ENCODE measurements around the gene WDR62.
"Not testable (repeated sequence)": the region's sequence is repeated elsewhere in the genome, so short reads cannot be mapped to it uniquely, and the experiment has no call there.

The WDR62 gene

DNA sequence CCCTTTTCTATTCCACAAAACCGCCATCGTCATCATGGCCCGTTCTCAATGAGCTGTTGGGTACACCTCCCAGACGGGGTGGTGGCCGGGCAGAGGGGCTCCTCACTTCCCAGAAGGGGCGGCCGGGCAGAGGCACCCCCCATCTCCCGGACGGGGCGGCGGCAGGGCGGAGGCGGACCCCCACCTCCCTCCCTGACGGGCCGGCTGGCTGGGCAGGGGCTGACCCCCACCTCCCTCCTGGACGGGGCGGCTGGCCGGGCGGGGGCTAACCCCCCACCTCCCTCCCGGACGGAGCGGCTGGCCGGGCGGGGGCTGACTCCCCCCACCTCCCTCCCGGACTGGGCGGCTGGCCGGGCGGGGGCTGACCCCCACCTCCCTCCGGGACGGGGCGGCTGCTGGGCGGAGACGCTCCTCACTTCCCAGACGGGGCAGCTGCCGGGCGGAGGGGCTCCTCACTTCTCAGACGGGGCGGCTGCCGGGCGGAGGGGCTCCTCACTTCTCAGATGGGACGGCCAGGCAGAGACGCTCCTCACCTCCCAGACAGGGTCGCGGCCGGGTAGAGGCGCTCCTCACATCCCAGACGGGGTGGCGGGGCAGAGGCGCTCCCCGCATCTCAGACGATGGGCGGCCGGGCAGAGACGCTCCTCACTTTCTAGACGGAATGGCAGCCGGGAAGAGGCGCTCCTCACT is 14.3 kb downstream of the WDR62 start:
- DNase-seq (ENCODE audit: low read depth, low spot score); H3K4me3 ChIP-seq (ENCODE audit: low read length): not testable (repeated sequence)

GRCh38 chr19:36072081-36072480 is 17.4 kb downstream of the WDR62 start:
- DNase-seq (ENCODE audit: low read depth, low spot score): no peak
- no peak overlapping the region for H3K4me3 ChIP-seq (ENCODE audit: low read length)

DNA sequence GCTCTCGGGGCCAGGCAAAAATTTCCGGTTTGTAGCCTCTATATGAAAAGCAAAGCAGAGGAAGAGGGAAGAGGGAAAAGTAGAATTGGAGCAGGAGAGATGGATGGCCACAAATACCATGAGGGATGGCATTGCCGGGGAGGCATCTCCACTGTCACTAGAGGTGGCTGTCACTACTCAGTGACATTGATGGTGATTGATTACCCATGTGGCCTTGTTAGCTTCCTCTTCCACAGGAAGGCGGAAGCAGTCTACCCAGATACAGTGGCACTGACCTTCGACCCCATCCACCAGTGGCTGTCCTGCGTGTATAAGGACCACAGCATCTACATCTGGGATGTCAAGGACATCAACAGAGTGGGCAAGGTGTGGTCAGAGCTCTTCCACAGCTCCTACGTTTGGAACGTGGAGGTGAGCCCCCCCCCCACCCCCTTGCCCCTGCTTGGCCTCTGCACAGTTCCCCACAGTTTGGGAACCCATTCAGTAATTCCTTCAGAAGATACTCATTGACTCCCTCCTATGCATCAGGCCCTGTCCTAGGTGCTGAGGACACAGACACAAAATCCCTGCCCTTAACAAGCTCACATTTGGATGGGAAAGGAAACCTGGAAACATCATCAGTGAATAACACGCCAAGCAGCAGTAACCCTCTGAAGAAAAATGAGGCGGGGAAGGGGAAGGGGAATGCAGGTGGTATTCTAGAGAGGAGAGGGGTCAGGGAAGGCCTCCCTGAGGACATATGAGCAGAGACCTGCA is 18.6 kb downstream of the WDR62 start:
- no peak for DNase-seq (ENCODE audit: low read depth, low spot score)
- no peak overlapping the region for H3K4me3 ChIP-seq (ENCODE audit: low read length)

DNA sequence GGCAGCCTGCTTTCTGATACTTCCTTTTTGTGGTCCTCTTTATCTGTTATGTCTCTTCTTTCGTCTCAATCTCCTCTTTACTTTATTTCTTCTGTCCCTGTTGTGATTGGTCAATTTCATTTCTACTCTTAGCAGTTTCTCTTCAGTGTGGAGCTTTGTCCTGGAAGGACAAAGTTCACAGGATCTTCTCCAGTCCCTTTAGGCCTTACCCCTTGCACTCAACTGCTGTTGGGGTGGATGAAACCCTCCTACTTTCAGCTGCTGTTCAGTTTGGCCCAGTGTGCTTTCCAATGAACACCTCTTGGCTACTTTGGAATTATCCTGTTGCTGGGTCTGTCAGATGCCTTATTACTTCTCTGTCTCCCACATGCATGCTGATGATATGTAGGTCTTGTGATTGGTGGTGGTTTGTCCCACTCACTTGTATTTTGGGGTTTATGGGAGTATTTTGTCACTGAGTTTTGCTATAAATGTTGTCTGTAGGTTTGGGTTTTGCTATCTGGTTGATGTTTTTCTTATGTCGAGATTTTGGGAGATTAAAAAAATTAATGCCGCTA is 24.8 kb downstream of the WDR62 start:
- DNase-seq (ENCODE audit: low read depth, low spot score): no peak
- no peak overlapping the region for H3K4me3 ChIP-seq (ENCODE audit: low read length)

GRCh38 chr19:36081385-36081784 is 26.7 kb downstream of the WDR62 start:
- no peak overlapping the region for H3K4me3 ChIP-seq (ENCODE audit: low read length)
- DNase-seq (ENCODE audit: low read depth, low spot score): no peak

DNA sequence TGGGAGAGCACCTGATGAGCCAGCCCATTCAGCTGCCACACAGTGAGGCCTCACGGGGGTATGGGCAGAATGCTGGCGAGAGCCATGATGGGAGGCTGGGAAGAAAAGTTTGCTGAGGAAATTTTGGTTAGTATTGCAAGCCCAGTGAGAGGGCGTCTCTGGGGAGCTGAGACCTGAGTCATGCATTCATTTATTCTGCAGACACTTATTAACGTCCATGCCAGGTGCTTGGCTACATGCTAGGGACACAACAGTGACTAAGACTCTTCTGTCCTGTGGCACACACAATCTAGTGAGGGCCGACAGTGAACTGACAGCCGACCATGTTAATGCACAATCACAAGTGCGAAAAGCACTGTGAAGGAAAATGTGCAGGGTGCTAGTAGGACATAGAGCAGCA is 27.2 kb downstream of the WDR62 start:
- no peak overlapping the region for H3K4me3 ChIP-seq (ENCODE audit: low read length)
- DNase-seq (ENCODE audit: low read depth, low spot score): no peak

DNA sequence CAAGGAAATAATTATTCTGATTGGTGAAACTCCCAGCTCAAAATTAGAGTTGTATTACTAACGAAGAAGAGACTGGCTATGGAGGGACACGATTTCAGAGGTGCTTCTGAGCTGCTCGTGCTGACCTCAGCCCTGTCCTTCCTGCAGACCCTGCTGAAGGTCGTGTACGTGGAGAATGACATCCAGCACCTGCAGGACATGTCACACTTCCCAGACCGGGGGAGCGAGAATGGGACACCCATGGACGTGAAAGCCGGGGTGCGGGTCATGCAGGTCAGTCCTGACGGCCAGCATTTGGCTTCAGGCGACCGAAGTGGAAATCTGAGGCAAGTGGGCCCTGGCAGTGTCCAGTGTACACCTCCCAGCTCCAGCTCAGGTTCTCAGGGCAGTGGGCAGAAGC is 28.2 kb downstream of the WDR62 start:
- DNase-seq (ENCODE audit: low read depth, low spot score): no peak
- H3K4me3 ChIP-seq (ENCODE audit: low read length): no peak overlapping the region

GRCh38 chr19:36084231-36085009 is 29.7 kb downstream of the WDR62 start:
- DNase-seq (ENCODE audit: low read depth, low spot score): no peak
- H3K4me3 ChIP-seq (ENCODE audit: low read length): no peak overlapping the region

DNA sequence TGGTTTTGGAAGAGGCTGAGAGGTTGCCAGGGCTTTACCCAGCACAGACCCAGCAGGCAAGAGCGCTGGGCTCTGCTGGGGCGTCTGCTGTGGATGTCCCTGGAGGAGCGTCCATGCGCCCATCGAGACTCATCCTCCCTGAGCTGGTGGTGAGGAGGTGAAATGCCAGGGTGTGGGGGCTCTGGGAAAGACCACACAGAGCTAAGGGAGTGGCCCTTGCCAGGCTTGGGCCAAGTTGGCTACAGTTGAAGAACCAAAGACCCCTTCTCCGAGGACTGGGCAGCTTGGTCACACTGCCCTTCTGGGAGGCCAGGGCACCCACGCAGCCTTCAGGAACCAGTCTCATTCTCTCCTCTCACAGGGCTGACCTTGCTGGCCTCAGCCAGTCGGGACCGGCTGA is 31.6 kb downstream of the WDR62 start:
- no peak overlapping the region for H3K4me3 ChIP-seq (ENCODE audit: low read length)
- no peak for DNase-seq (ENCODE audit: low read depth, low spot score)

GRCh38 chr19:36089847-36090246 is 35.1 kb downstream of the WDR62 start:
- no peak for DNase-seq (ENCODE audit: low read depth, low spot score)
- no peak overlapping the region for H3K4me3 ChIP-seq (ENCODE audit: low read length)

- DNase-seq (ENCODE audit: low read depth, low spot score): no peak
These were observed 36.4 kb downstream of the WDR62 start for GRCh38 chr19:36090910-36091695.

DNA sequence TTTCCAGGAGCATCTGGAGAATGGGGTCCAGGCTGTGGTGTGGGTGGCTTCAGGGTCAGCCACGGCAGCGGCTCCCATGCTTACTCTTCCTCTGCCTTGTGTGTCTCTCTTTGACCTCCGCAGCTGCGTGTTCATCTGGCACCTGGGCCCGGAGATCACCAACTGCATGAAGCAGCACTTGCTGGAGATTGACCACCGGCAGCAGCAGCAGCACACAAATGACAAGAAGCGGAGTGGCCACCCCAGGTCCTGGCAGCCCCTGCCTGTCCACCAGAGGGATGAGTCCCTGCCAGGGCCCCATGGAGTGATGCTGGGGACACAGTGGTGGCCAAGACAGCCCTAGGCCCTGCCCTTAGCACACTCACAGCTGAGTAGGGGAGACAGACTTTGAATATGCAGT is 37.9 kb downstream of the WDR62 start:
- H3K4me3 ChIP-seq (ENCODE audit: low read length): no peak overlapping the region
- DNase-seq (ENCODE audit: low read depth, low spot score): no peak

More at GRCh38 chr19:36090910-36091695, 36.4 kb downstream of the WDR62 start:
- no peak overlapping the region for H3K4me3 ChIP-seq (ENCODE audit: low read length)

DNA sequence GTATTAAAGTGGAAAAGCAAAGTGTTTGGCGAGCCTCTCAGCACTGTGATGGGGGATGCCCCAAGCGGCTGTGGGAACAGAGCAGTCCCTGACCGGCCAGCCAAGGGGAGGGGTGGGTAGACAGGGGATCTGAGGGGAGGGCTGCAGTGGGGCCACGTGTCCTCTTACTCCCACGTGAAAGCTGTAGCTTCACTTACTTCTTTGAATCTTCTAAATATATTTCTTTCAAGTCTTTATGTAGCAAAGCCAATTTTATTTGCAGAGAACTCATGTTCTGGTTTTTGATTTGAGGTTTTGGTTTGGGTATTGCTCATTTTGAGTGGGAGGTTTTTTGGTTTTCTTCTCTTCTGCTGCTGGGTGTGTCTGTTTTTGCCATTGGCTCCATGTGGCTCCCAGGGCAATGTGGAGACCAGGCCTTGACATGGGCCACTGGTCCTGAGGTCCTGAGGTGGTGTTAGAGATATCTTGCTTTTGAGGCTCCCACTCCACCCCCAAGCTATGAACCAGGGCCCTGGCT is 38.5 kb downstream of the WDR62 start:
- DNase-seq (ENCODE audit: low read depth, low spot score): no peak
- no peak overlapping the region for H3K4me3 ChIP-seq (ENCODE audit: low read length)

- no peak overlapping the region for H3K4me3 ChIP-seq (ENCODE audit: low read length)
These were observed 39.0 kb downstream of the WDR62 start for GRCh38 chr19:36093687-36094086.

GRCh38 chr19:36097036-36097435 is 42.3 kb downstream of the WDR62 start:
- no peak overlapping the region for H3K4me3 ChIP-seq (ENCODE audit: low read length)
- no peak for DNase-seq (ENCODE audit: low read depth, low spot score)

More at GRCh38 chr19:36093687-36094086, 39.0 kb downstream of the WDR62 start:
- no peak for DNase-seq (ENCODE audit: low read depth, low spot score)

- no peak for DNase-seq (ENCODE audit: low read depth, low spot score)
- H3K4me3 ChIP-seq (ENCODE audit: low read length): no peak overlapping the region
These were observed 44.6 kb downstream of the WDR62 start for GRCh38 chr19:36099166-36099785.

GRCh38 chr19:36100476-36100875 is 45.8 kb downstream of the WDR62 start:
- DNase-seq (ENCODE audit: low read depth, low spot score): no peak
- H3K4me3 ChIP-seq (ENCODE audit: low read length): no peak overlapping the region

- H3K4me3 ChIP-seq (ENCODE audit: low read length): no peak overlapping the region
- DNase-seq (ENCODE audit: low read depth, low spot score): no peak
These were observed 47.0 kb downstream of the WDR62 start for GRCh38 chr19:36101550-36102327.

All from Jurkat, Clone E6-1 (cell line).